PC-3 (cell line): ENCODE data around the gene UMODL1.

Source experiments
- EZH2 ChIP-seq: fragments of 300-600 bp; sonication (generic); IDR thresholded peaks from one replicate; pipeline ENCODE4 v1.6.1; 2017; ENCODE audit warnings: antibody characterized with exemption, mild to moderate bottlenecking, low read length; ENCODE audit not compliant: unreplicated experiment
- TF ChIP-seq, protein P1 (sequence below): fragments of 300-600 bp; sonication (generic); conservative IDR thresholded peaks from 2 replicates; pipeline ENCODE4 v1.5.1; 2017; ENCODE audit warnings: antibody characterized with exemption, low read depth, mild to moderate bottlenecking, low read length

DNA sequence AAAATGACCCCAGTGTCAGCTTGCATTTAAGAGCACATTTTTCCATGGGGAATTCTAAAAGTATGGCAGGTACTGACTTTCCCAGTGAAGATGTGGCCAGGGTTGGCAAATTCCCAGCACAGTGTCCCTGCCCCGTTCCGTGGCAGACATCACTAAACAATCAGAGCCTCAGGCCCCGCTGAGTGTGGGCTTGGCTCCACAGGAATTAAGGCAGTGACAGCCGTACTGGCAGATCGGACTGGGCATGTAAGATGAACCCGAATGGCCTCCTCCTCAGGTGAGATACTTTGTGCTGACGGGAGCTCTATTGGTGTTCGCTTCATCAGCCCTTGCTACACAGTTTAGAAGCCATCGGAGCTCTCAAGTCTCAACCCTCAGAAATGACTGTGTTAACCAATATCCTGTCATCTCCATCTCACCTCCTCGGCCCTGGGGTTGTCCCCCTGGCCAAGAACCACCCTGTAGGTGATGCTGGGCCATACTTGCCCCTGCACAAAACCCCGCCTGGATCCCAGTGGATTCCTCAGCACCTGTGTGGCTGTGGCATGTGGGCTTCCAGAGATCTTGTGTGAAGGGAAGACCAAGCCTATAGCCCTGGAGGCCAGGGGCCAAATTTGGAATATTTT, 118.9 kb downstream of the UMODL1 start:
- TF ChIP-seq, protein P1, sequence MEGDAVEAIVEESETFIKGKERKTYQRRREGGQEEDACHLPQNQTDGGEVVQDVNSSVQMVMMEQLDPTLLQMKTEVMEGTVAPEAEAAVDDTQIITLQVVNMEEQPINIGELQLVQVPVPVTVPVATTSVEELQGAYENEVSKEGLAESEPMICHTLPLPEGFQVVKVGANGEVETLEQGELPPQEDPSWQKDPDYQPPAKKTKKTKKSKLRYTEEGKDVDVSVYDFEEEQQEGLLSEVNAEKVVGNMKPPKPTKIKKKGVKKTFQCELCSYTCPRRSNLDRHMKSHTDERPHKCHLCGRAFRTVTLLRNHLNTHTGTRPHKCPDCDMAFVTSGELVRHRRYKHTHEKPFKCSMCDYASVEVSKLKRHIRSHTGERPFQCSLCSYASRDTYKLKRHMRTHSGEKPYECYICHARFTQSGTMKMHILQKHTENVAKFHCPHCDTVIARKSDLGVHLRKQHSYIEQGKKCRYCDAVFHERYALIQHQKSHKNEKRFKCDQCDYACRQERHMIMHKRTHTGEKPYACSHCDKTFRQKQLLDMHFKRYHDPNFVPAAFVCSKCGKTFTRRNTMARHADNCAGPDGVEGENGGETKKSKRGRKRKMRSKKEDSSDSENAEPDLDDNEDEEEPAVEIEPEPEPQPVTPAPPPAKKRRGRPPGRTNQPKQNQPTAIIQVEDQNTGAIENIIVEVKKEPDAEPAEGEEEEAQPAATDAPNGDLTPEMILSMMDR = no peak
- TF ChIP-seq EZH2 = no peak
